ENCODE data around the gene MUTYH.

MUTYH gene

DNA sequence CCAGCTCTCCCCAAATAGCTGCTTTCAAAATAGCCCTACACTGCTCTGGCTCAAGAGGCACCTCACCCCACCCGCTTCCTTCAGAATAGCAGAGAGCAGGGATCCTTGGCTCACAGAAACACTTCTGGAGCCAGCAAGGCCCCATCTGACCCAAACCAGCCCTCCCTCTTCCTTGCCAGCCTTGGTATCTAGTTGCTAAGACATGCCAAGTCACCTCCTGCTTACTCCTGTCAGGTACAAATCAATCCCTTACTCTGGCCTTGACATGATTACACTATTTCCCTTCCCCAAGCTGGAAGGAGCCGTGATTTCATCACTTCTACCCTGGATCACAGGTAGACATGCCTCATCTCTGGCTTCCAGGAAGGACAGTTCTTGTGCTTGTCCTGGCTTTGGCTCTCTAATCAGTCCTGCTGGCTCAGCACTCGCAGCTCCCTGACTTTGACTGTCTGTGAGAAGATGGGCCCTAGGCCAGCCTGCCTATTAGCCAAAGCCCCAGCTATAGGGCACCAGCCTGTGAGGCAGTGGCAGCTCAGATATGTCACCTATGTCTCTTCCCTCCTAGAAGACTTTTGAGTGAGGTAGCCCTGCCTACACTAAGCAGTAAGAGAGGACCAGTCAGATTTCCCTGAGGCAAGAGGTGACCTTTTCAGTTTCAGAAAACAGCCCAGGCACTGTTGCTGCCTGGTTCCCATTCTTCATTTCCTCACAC lies 8.9 kb upstream of the MUTYH start:
- DNase-seq: no peak

DNA sequence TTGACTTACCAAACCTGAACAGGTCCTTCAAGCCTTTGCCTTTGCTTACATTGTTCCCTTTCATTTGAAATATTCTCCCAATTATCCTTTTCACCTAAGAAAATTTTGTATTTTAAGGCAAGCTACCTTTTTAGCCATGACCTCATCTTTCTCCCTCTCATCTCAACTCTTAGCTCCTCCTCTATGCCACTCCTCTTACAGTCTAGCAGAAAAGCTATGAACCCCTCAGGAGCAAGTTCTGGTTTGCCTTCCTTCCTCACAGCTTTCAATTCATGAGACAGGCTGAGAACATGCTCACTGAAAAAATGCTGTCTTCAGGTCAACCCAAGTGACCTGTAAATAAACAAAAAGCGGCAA lies 8.3 kb upstream of the MUTYH start:
- DNase-seq: no peak

DNA sequence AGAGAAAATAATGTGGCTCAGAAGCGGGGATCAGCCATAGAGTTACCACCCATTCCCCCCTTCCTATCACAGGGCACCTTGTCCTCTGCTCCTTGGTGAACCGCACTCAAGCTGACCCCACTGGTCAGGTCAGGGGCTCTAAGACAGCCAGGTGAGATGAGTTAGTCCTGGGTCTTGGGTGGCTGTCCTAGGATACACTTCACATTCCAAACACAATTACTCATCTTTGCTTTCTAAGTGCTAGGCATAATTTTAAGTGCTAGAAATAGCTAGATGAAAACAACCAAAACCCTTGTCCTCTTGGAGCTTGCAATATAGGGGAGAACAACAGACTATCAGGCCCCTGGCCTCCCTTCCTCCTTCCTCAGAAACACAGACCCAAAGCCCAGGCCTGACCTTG lies 7.8 kb upstream of the MUTYH start:
- no peak for DNase-seq

DNA sequence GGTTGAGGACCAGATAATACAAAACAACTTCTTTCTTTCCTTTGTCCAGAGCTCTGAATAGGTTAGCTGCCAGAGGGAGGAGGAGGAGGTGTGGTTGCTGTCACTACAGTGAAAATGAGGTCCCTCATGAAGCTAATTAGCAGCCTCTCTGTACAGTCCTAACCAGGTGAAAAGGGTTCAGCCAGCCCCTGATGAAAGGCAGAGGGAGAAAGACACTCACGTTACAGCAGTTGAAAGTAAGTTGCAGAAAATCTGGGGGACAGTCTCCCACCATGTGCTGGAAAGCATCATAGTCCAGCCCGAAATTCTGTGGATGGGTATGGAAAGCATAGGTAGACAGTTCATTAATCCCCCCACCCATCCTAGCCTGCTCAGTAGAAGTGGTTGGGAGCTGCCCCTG lies 6.2 kb upstream of the MUTYH start:
- no peak for DNase-seq

DNA sequence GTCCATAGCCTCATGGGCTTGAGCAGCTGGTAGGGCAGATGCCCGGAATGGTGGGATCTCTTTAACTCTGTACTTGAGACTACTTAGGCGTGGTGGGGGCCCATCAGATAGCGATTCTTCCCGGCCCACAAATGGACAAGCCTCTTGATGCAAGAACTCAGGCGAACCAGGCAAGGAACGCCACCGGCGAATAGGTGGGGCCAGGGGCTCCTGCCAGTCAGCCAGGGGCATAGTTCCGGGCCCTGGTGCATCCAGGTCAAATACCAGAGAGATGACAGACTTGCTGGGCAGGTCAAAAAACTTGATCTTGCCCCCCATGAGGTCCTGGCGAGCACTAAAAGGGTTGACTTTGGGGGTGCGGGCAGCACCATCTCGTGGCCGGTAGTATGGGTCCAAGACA lies 4.8 kb upstream of the MUTYH start:
- no peak for DNase-seq

DNA sequence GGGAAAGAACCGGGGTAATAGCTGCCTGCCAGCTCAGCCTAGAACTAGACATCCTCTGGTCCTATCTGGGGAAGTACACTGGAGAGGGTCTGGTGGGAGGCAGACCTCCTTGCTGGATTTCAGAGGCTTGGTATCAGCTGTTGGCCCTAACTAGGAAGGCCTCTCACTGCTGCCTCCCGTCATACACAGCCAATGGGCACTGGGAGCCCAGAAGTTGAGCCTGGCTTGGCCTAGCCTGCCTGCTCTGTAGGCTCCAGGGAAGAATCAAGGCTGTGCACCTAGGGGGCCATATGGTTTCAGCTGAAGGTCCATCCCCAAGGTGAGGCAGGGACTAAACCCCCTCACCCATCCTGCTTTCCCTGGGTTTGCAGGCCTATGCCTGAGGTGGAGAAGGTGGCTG lies 4.3 kb upstream of the MUTYH start:
- no peak for DNase-seq

DNA sequence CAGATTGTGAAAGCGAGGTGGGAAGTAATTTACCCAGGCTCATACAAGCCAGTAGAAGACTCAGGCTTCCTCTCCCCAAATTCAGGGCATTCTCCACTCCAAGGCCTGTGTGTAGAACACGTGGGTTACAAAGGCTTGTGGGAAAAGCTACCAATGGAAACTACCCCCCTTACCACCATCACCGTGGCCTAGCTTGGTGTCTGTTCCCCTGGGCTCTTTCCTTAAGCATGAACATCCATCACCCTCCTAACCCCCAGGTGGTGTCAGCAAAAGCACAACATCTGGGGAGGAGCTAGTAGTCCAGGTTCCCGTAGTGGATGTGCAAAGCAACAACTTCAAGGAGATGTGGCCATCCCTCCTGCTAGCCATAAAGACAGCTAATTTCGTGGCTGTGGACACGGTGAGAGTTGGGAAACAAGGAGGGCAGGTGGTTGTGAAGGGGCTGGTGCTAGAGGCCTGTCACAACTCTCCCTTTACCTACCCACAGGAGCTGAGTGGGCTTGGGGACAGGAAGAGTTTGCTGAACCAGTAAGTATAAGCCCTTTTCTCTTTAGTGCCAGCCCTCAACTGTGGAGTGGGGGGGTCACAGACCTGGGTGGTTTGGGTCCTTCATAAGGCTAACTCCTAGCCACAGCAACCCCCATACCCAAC lies 701 bp upstream of the MUTYH start:
- peak; percentile 28 for DNase-seq

DNA sequence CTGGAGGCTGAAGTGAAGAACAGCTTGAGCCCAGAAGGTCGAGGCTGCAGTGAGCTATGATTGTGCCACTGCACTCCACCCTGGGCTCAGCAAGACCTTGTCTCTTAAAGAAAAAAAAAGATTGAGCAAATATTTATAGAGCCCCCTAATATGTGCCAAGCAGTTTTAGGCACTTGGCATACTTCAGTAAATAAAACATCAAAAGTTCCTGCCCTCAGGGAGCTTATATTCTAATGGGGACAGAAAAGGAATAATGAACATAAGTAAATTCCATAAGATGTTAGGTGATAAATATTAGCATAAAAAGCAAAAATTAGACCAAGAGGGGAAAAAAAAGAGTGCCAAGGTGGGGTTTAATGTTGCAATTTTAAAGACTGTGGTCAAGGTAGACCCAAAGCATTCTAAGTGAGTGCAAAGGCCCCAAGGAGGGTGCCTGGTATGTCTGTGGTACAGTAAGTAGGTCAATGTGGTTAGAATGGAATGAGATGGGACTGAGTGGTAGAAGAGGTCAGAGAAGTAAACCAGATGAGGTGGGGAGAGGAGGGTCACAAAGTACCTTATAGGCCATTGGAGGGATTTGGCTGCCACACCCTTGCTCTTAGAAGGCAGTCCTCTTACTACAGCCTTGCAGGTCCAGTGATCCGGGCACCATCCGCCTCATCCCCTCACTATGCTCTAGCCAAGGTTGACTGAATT lies 2.5 kb downstream of the MUTYH start:
- DNase-seq: no peak

DNA sequence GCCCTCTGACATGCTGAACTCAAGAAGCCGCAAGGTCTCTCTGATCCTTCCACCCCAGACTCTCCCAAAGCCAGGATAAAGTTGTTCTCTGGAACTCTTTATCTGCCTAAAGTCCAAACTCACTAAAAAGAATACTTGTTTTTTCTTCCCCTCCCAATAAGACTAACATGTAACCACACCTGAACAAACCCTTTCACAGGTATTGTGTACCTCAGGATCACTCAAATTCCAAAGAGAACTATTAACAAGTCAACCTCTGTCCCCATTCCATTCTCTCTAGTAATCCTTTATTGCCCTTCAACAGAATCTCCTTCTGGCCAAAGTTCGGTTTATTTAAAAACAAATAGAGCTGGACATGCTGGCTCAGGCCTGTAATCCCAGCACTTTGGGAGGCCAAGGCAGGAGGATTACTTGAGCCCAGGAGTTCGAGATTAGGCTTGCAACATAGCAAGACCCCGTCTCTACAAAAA lies 4.3 kb downstream of the MUTYH start:
- DNase-seq: no peak

DNA sequence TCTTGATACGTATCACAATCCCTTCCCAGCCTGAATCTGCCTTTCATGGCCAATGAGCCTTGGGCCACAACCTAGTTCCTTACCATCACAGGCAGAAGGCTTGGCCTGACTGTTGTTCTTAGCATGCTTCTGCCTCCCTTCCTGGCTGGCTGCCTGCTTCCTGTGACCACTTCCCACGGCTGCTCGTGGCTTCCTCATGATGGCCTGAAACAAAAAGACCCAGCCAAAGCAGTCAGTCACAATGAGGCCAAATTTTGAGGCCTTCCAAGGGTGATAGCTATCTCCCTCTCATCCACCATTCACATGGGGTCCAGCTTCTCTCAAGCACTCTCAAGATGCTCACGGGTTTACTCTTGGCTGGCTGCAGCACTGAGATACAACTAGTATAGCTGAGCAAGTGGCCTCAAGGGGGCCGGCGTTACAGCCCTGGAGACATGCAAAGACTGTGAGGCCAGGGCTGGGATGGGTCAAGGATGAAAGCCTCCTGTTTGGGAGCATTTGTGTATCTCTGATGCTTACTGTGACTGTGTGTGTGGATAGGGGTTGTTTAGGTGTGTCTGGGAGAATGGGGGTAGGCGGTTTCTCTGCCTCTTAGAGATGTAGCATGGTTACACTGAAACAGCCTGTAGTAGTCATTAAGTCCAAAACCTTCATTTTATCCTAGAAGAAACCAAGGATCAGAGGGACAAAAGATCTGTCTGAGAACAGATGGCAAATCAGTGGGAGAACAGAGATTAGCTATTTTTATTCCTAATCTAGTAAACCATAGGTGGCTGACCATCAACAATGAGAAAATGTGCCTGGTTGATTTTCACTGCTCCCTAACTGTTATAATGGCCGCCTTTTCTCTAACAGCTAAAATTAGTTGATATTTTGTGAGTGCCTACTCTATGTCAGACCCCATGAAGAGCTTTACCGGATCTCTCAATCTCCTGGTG lies 5.7 kb downstream of the MUTYH start:
- no peak for DNase-seq

DNA sequence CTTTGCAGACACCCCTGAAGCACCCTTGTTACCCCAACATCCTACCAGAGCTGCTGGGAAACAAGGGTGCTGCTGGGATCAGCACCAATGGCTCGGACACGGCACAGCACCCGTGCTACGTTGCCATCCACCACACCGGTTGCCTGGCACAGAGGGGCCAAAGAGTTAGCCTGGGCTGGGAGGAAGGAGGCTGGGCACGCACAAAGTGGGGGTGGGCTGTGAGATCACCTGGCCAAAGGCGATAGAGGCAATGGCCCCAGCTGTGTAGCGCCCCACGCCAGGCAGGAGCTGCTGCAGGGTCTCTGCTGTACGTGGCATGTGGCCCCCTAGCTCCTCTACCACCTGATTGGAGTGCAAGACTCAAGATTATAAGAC lies 7.9 kb downstream of the MUTYH start:
- no peak for DNase-seq

DNA sequence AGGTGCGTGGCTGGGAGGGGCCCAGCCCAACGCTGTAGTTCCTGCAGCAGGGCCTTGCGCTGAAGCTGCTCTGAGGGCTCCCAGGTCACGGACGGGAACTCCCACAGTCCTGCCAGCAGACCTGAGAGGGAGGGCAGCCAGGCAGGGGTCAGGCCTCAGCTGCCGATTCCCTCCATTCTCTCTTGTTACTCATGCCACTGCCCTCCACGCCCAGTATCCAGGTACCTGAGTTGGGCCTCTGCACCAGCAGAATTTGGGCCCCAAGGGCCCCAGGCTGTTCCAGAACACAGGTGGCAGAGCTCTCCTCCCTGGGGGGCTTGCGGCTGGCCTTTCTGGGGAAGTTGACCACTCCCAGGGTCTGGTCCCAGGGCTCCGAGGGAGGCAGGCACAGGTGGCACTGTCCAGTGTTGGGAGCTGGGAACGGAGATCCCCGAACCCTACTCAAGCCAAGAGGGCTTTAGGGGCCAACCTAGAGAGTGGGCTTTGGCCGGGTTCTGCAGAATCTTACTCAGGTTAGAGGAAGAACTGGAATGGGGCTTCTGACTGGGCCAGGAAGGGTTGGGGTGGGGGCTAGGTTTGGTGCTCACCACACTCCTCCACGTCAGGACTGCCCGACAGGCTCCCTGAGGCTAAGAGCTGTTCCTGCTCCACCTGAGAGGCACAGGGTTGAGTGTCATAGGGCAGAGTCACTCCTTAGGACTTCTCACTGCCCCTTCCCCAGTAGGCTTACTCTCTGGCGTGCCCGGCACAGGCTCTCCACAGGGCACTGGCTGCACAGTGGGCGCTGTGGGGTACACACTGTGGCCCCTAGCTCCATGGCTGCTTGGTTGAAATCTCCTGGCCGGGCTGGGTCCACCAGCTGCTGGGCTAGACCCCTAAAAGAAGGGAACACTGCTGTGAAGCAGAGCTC lies 8.5 kb downstream of the MUTYH start:
- DNase-seq: no peak

DNA sequence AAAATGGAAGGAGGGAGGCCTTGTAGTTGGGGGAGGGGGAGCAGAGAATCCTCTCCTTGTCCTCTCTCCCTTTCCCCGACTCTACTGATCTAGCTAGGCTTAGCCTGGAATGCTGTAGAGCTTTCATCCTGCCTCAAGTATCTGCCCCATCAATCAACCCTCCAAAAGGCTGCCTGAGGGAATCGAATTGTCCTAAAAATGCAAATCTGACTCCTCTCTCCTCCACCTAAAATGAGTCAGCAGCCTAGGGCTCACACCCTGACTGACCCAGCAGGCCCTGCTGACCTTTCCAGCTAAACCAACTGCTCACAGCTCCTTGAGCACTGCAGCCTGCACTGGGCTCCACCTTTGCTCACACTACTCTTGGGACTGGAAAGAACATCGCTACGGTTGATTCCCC lies 10.8 kb downstream of the MUTYH start:
- no peak for DNase-seq

DNA sequence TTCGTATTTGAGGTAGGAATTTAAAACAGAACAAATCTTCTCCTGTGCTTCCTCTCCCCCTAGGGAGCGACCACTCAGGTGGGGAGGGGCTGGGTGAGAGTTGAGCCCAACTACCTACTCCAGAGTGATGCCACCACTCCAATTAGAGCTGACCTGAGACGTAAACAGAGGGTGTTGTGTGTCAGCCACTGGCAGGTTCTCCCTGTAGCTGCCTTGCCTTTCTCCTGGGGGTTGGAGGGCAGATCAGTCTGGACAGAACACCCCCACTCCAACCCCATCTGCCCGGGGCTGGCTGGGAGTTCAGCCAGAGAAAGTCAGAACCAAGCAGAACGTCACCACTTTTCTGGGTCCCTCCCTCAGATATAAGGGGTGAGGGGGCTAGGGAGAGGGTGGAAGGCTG lies 11.6 kb downstream of the MUTYH start:
- DNase-seq: no peak

DNA sequence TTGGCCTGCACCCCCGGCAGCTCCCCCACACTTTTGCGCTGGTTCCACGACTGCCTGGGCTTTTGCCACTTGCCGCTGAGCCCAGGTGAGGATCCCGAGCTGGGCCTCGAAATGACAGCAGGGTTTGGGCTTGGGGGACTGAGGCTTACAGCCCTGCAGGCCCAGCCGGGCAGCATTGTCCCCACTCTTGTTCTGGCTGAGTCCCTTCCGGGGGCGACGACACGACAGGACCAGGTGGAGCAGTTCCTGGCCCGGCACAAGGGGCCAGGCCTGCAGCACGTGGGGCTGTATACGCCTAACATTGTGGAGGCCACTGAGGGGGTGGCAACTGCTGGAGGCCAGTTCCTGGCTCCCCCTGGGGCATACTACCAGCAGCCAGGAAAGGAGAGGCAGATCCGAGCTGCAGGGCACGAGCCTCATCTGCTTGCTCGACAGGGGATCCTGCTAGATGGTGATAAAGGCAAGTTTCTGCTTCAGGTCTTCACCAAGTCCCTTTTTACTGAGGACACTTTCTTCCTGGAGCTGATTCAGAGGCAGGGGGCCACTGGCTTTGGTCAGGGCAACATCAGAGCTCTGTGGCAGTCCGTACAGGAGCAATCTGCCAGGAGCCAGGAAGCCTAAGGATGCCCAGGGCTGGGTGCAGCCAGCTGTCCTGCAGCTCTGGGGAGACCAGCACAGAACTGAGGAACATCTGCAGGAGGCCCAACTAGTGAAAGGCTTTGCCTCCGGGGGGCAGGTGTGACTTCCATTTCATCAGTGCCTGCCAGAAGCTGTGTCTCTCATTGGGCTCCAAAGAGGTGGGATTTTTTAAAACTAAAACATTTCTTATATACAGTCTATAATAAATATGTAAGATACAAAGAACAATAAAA lies 12.4 kb downstream of the MUTYH start:
- DNase-seq: no peak

DNA sequence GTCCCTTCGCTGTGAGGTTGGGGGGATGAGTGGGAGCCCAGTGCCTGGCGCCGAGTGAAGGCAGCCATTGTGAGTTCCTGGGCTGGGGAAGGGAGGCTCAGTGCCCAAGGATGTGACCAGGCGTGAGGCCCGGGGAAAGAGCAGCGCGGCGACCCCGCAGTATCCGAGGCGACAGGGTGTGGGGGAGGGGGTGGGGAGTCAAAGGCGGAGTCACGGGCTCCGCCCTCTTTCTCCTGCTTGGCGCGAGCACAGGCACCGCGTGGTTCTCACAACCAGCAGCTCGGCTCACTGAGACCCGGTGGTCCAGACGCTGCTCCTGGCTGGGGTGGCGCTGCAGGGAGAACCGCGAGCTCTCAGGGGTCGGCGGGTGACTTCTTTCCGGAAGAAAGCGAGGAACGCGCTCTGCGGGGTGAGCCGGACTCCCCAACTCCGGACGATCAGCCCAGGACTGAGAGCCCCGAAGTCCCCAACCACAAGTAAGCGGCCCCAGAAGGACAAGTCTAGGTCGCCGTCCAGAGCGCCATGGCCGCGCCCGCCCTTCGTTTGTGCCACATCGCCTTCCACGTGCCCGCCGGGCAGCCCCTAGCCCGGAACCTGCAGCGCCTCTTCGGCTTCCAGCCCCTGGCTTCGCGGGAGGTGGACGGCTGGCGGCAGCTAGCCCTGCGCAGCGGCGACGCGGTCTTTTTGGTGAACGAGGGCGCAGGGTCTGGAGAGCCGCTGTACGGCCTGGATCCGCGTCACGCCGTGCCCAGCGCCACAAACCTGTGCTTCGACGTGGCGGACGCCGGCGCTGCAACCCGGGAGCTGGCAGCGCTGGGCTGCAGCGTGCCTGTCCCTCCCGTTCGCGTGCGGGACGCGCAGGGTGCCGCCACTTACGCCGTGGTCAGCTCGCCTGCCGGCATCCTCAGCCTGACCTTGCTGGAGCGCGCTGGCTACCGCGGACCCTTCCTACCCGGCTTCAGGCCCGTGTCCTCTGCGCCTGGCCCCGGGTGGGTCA lies 13.3 kb downstream of the MUTYH start, which contains the start of gene HPDL:
Gene HPDL (plus strand): TSS at position 269 of the 997 bp plus-strand sequence. CDS start 254 bp downstream, at position 523.
- peak; percentile 59 for DNase-seq

DNA sequence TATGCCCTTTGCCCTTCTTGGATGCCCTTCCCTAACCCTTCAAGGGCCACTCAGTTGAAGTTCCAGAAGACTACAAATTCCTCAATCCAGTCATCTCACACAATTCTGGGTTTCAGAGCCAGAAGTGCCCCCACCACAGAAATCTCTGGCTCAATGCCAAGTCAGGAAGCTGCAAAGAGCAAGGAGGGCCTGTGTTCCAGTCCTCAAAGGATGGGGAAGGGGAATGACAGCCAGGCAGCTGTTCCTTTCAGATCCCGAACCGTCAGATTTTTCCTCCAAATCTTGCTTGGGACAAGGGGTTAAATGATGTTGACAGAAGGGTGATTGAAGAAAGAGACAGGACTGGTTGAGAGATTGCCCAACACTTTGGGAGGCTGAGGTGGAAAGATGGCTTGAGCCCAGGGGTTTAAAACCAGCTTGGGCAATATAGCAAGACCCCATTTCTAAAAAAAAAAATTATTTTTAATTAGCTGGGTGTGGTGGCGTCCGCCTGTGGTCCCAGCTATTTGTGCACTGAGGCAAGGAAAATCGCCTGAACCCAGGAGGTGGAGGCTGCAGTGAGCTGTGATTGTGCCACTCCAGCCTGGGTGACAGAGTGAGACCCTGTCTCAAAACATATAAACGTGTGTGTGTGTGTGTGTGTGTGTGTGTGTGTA lies 14.3 kb downstream of the MUTYH start:
- no peak for DNase-seq

DNA sequence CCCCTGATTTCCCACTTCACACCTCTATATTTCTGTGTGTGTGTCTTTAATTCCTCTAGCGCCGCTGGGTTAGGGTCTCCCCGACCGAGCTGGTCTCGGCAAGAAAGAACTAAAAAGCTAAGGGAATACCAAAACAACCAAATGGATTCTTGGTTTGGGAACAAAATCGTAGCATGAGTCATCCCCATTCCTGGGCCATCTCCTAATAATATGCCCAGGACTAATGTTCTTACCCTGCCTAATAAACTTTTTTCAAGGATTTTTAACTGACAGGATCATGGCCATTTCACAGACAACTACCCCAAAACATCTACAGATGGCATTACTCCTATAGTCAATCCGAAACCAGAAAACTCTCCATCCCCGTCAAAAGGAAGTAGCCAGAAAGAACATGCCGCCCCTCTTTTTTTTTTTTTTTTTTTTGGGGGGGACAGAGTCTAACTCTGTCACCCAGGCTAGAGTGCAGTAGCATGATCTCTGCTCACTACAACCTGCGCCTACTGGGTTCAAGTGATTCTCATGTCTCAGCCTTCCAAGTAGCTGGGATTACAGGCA lies 17.7 kb downstream of the MUTYH start:
- no peak for DNase-seq

DNA sequence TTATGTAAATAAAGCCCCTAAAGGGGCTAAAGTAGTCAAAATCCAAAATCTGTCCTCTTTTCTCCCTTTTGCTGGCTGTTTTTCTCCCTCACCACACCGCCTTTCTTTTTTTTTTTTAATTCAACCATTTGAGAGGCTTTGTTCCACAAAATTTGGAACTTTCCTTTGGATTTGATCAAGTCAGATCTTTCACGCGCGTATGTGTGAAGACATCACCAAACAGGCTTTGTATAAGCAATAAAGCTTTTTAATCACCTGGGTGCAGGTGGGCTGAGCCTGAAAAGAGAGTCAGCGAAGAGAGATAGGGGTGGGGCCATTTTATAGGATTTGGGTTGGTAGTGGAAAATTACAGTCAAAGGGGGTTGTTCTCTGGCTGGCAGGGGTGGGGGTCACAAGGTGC lies 18.8 kb downstream of the MUTYH start:
- no peak for DNase-seq

Measured in CD4-positive, alpha-beta T cell treated with Interleukin-17A for 1 hour (primary cell).